RPMI7951 (cell line): ENCODE data around the gene ZNF81. TPM values are rescaled to one million over a fixed set of nuclear protein-coding genes. Genes with fewer than 3 reads are reported as not detected.
"Not testable (repeated sequence)": the region's sequence is repeated elsewhere in the genome, so short reads cannot be mapped to it uniquely, and the experiment has no call there.

ENCODE experiments used
- DNase-seq: peaks from one replicate; pipeline ENCODE4 v3.0.0-alpha.2; 2012; ENCODE audit warnings: low read depth
- total RNA-seq: library from RNA; depleted of rRNA; stranded (reverse); fragments of >200 nt; shearing (Covaris generic); gene quantifications from 2 replicates; pipeline ENCODE4 v1.2.3, GENCODE V29; 2014; rRNA removed

ZNF81 gene
- total RNA-seq, 1 experiment from 2014 or later = 4.2 TPM

DNA sequence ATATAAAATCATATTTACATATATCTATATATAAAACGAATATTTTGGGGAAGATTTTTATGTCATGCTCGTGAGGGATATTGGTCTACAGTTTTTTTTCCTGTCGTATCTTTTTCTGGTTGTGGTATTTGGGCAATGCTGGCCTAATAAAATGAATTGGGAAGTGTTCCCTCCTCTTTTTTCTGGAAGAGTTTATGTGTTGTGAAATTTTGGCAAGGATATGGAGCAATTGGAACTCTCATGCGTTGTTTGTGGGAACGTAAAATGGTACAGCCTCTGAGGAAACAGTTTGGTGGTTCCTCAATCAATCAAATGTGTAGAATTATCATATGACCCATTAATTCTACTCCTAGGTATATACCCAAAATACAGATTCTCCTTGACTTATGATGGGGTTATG is 97.2 kb downstream of the ZNF81 start:
- no peak for DNase-seq

DNA sequence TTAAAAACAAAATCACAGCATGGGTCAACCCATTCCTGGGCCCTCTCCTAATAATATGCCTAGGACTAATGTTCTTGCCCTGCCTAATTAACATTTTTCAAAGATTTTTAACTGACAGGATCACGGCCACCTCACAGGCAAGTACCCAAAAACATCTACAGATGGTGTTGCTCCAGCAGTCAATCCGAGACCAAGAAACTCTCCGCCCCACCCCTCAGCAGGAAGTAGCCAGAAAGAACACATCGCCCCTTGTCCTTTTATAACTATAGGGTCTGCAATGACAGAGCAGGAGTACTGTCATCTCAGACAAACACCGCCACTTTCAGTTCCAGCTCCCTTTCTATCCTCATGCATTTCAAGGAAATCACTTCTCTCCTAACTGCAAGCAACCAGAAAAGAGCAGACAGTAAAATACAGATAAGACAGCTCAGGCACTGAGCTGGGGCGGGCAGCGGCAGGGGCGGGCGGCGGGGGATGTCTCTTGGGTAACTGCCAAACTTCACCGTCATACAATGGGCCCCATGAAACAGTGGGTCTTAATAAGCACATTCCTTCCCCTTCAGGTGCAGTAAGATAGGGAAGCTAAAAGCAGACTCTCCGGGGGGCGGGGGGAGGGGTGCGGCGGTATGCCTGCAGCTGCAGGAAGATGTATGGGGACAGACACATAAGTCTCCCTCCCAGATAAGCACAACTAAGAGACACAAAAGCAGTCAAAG is 99.7 kb downstream of the ZNF81 start:
- DNase-seq = no peak

DNA sequence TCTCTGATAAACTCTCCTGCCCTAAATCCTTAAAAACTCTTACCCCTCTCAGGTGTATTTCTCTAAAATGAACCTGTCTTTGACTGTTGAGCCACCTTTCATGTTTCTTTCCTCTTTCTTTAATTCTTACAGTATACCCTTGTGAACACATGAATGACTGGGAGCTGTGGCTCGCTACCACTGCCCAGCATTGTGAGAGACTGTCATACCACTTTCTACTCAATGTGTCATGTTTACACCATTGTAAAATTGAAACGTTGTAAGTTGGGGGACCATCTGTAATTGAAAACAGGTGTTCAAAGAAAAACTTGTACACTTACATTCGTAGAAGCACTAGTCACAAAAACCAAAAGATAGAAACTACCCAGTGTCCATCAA is 100.2 kb downstream of the ZNF81 start:
- DNase-seq = no peak

DNA sequence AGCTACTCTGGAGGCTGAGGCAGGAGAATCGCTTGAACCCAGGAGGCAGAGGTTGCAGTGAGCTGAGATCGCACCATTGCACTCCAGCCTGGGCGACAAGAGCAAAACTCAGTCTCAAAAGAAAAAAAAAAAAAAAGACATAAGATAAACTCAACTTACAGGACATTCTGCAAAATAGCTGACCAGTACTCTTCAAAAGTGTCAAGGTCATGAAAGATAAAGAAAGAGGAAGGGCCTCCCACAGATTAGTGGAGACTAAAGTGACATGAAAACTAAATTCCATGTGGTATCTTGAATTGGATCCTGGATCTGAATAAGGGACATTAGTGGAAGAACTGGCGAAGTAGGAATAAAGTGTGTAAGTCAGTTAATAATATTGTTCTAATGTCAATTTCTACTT is 103.7 kb downstream of the ZNF81 start:
- DNase-seq = no peak

DNA sequence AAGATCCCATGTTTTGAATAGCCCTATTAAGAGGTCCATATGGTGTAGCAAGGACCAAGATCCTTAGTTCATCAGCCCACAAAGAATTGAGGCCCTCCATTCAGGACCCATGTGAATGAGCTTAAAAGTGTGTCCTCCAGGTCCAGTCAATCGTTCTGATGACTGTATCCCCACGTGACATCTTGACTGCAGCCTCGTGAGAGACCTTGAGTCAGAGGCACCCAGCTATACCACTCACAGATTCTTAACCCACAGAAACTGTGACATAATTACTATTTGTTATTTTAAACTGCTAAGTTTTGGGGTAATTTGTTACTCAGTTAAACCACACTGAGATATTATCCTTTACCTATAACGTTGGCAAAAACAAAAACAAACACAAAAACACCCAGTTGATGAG is 104.7 kb downstream of the ZNF81 start:
- DNase-seq = no peak

DNA sequence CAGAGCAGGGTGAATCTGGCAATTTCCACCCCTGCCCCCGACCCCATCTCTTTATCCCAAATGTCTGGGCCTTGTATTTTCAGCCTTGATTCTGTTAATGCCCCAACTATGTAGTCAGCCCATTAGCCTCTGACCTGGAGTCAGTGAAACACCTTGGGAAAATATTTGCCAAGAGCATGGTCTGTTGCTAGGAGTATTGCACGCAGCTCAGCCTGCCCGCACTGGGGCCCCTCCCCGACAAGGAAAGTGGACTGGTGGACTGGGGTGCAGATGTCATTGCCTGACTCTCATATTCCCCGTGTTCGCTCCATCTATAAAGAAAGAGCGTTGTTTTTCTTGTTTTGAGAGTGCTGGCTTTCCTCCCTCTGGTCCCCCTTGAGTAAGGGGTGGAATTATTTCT is 118.6 kb downstream of the ZNF81 start:
- DNase-seq = not testable (repeated sequence)

DNA sequence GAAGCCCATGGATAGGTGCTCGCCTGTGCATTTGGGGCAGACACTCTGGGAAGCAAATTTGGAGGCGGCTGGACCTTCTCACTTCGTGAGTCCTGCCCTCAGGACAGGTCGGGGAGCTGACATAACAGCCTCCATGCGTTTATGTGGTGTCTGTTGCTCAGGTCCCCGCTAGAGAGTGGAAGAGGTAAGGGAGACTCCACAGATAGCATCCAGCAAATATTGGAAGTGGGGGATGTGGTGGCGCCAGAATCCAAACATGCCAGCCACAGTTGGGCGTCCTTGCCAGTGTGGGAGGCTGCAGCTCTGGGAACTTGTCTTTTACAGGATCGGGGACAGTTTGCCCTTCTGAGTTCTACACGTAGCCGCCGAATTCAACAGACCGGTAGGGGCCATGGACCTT is 119.3 kb downstream of the ZNF81 start:
- no peak for DNase-seq

DNA sequence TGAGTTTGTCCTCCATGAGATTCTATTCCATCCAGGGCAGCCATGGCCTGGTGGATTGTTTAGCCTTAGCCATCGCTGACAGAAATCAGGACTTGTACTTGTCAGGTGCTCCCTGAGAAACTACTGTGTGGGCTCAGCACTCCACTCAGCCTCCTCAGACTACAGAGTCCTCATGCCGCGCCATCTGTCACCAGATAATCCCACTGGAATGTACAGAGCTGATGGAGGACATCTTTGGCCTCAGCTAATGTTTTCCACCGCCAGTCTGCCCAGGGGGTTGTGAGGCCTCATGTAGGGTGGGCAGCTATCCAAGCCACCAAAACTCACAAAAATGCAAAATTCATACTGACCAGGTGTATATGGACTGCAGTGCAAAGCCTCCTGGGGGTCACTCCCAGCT is 121.5 kb downstream of the ZNF81 start:
- not testable (repeated sequence) for DNase-seq

DNA sequence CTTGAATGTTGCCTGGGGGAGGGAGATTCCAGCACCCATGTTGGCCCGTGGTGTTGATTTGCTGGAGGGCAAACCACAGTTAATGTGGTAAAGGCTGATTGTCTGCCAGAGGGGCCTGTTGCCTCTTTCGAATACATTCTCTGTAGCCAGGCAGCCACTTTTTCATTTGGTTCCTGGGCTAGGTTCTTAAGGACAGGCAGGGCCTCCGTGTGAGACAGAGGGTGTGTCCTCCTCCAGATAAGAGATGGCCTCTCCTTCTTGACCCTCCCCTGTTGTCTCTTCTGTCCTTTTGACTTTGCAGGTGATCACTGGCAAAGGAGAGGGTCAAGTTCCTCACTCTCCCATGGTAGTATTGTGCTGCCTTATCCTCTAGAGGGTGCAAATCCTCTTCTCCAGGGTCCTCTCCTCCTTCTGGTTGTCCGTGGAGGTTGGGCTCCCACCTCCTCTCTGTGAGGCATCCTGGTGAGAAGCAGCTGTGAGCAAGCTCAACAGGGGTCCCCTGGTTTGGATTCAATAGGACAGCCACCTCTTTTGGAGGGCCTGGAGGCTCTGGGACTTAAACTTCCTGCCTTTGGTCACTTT is 122.2 kb downstream of the ZNF81 start:
- DNase-seq = no peak

DNA sequence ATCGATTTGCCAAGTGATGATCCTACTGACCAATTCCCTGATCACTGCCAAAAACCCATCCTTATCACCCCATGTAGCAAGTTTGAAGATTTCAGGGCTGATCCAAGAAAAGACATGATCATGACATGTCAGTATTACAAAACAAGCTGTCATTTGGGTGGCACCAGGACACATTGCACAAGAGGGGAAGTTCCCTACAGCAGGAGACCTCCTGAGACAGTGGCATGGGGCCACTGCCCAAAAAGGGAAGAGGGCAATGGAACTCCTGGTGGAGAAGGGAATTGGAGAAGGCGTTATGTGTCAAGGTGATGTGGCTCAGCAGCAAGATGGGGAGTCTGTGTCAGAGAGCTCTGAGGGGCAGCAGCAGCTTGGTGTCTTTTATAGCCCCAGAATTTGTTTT is 123.7 kb downstream of the ZNF81 start:
- DNase-seq = no peak

DNA sequence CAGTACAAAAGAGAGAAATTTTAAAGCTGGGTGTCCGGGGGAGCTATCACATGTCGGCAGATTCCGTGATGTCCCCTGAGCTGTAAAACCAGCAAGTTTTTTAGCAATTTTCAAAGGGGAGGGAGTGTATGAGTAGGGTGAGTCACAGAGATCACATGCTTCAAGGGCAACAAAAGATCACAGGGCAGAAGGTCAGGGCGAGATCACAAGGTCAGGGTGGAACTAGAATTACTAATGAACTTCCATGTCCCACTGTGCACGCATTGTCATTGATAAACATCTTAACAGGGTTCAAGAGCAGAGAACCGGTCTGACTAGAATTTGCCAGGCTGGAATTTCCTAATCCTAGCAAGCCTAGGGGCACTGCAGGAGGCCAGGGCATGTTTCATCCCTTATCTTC is 125.1 kb downstream of the ZNF81 start:
- DNase-seq = not testable (repeated sequence)

DNA sequence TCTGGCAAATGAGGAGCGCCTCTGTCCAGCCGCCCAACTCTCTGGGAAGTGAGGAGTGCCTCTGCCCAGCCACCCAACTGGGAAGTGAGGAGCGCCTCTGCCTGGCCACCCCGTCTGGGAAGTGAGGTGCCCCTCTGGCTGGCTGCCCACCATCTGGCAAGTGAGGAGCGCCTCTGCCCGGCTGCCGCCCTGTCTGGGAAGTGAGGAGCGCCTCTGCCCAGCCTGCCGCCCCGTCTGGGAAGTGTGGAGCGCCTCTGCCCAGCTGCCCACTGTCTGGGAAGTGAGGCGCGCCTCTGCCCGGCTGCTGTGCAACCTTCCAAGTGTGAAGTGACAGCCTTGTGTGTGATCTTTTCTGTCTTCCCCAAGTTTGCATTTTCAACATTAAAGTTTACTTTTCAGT is 128.8 kb downstream of the ZNF81 start:
- not testable (repeated sequence) for DNase-seq

Other genes starting within 250 kb of the ZNF81 start
- 0.12 and 0.20 TPM in 2 replicates for gene SYN1, start 217.0 kb upstream of the ZNF81 start, total RNA-seq
- gene CFP, start 207.0 kb upstream of the ZNF81 start, total RNA-seq = 0.10 and 0.12 TPM in 2 replicates
- 39.0 and 44.8 TPM in 2 replicates for gene ELK1, start 186.3 kb upstream of the ZNF81 start, total RNA-seq
- 372 and 401 TPM in 2 replicates for gene UXT, start 177.7 kb upstream of the ZNF81 start, total RNA-seq
- 4.7 and 5.2 TPM in 2 replicates for gene ZNF182, start 167.1 kb downstream of the ZNF81 start, total RNA-seq
- 0.78 TPM in 1 of 2 replicates, not detected in the other for gene SPACA5, start 170.1 kb downstream of the ZNF81 start, total RNA-seq
- 3.5 and 3.7 TPM in 2 replicates for gene ZNF630, start 234.7 kb downstream of the ZNF81 start, total RNA-seq